Right hindlimb (tissue), 1 donor: Measurements from ENCODE around the gene CASKIN1.
"Not testable (repeated sequence)": the region's sequence is repeated elsewhere in the genome, so short reads cannot be mapped to it uniquely, and the experiment has no call there.

Source experiments
- DNase-seq: peaks from one replicate; pipeline ENCODE4 v3.0.0-alpha.2; 2018

CASKIN1 gene

GRCh38 chr16:2129251-2129650 is 67.2 kb downstream of the CASKIN1 start:
- not testable (repeated sequence) for DNase-seq

- DNase-seq: peak; percentile 53
Measured at GRCh38 chr16:2127630-2128280, 68.7 kb downstream of the CASKIN1 start.
